DND-41 (cell line): ENCODE results near the gene FAIM.

Experiments used
- ATAC-seq: fragments of 200-7000 bp; cut with Tn5 transposase; 3 replicates; pipeline ENCODE4 v1.9.1; 2021; ENCODE audit warnings: low read depth; ENCODE audit not compliant: insufficient read depth
- DNase-seq: peaks from one replicate; pipeline ENCODE4 v3.0.0-alpha.2; 2020
- H2AFZ ChIP-seq: 2 replicates; pipeline ENCODE4 v1.6.0; 2012; ENCODE audit warnings: low read depth, low read length
- H3K27ac ChIP-seq: 2 replicates; pipeline ENCODE4 v1.5.1; 2012; ENCODE audit warnings: low read length, inconsistent platforms
- H3K27me3 ChIP-seq: fragments of 200-600 bp; sonication (generic); 2 replicates; pipeline ENCODE4 v1.6.0; 2012; ENCODE audit warnings: low read length, mild to moderate bottlenecking, inconsistent platforms; ENCODE audit not compliant: insufficient read depth, poor library complexity
- H3K36me3 ChIP-seq: 2 replicates; pipeline ENCODE4 v1.5.1; 2012; ENCODE audit warnings: low read length, inconsistent platforms; ENCODE audit not compliant: insufficient read depth
- H3K4me1 ChIP-seq: 2 replicates; pipeline ENCODE4 v1.5.1; 2012; ENCODE audit warnings: mild to moderate bottlenecking, low read length; ENCODE audit not compliant: insufficient read depth
- H3K4me2 ChIP-seq: 2 replicates; pipeline ENCODE4 v1.6.0; 2012; ENCODE audit warnings: mild to moderate bottlenecking, moderate library complexity, low read length, inconsistent platforms; ENCODE audit not compliant: insufficient read depth
- H3K4me3 ChIP-seq, 2 experiments: fragments of 200-600 bp in 1 of 2; shearing (Covaris generic) in 1 of 2; 2 replicates each; pipeline ENCODE4 v1.5.1; 2012 to 2016; ENCODE audit warnings: inconsistent platforms in 2 of 2, low read length in 2 of 2, mild to moderate bottlenecking in 2 of 2, low read depth in 1 of 2, moderate library complexity in 1 of 2
- H3K79me2 ChIP-seq: 2 replicates; pipeline ENCODE4 v1.6.0; 2012; ENCODE audit warnings: low read length, inconsistent platforms; ENCODE audit not compliant: insufficient read depth
- H3K9ac ChIP-seq: 2 replicates; pipeline ENCODE4 v1.6.0; 2012; ENCODE audit warnings: low read depth, mild to moderate bottlenecking, inconsistent platforms, low read length, moderate library complexity
- H3K9me3 ChIP-seq: 2 replicates; pipeline ENCODE4 v1.5.1; 2012; ENCODE audit warnings: low read length, moderate library complexity, mild to moderate bottlenecking, inconsistent platforms; ENCODE audit not compliant: insufficient read depth, severe bottlenecking
- H4K20me1 ChIP-seq: 2 replicates; pipeline ENCODE4 v1.6.0; 2012; ENCODE audit warnings: low read length; ENCODE audit not compliant: insufficient read depth
- EZH2 ChIP-seq: IDR thresholded peaks from 3 replicates; pipeline ENCODE4 v1.6.1; 2012; ENCODE audit warnings: borderline replicate concordance, low read depth, mild to moderate bottlenecking, moderate library complexity, low read length, inconsistent platforms; ENCODE audit not compliant: severe bottlenecking
- TF ChIP-seq, protein P1 (sequence below): IDR thresholded peaks from 2 replicates; pipeline ENCODE4 v1.5.1; 2012; ENCODE audit warnings: borderline replicate concordance, low read length, moderate library complexity, mild to moderate bottlenecking; ENCODE audit not compliant: poor library complexity, severe bottlenecking; ENCODE audit errors: extremely low read depth

The FAIM gene

DNA sequence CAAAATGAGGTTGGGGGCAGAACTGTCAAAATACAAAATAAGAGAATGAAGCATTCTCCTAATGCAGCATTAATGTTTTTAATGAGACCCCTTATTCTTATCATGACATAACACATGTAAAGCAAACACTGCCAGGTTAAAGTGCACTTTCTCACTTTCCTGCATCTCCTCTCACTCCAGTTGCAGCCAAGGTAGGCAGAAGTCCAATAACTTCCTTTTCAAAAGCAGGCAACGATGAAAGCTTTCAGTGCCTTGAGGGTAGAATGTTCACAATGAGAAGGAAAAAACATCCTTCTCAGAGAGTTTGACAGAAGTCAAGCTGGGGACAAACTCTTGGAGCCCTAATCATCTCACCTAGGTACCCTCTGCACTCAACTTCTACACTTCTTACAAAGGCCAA, 59.5 kb downstream of the FAIM start:
- Histone ChIP-seq H3K9ac (no peak overlapping the region), H3K27me3 (no peaks in the 10 kb centered on the region), H3K79me2 (no peaks in the 10 kb centered on the region), H2AFZ (no peak overlapping the region), H3K4me3 (no peak overlapping the region), H3K27ac (no peak overlapping the region), H3K4me2 (no peak overlapping the region), H3K36me3 (peaks cover 34% of the 10 kb centered on the region), H3K4me1 (no peaks in the 10 kb centered on the region), H3K9me3 (no peaks in the 10 kb centered on the region), H4K20me1 (no peaks in the 10 kb centered on the region)
- DNase-seq (no peak), ATAC-seq (no peak)
- TF ChIP-seq EZH2: no peak
- TF ChIP-seq, protein P1, sequence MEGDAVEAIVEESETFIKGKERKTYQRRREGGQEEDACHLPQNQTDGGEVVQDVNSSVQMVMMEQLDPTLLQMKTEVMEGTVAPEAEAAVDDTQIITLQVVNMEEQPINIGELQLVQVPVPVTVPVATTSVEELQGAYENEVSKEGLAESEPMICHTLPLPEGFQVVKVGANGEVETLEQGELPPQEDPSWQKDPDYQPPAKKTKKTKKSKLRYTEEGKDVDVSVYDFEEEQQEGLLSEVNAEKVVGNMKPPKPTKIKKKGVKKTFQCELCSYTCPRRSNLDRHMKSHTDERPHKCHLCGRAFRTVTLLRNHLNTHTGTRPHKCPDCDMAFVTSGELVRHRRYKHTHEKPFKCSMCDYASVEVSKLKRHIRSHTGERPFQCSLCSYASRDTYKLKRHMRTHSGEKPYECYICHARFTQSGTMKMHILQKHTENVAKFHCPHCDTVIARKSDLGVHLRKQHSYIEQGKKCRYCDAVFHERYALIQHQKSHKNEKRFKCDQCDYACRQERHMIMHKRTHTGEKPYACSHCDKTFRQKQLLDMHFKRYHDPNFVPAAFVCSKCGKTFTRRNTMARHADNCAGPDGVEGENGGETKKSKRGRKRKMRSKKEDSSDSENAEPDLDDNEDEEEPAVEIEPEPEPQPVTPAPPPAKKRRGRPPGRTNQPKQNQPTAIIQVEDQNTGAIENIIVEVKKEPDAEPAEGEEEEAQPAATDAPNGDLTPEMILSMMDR: no peak

DNA sequence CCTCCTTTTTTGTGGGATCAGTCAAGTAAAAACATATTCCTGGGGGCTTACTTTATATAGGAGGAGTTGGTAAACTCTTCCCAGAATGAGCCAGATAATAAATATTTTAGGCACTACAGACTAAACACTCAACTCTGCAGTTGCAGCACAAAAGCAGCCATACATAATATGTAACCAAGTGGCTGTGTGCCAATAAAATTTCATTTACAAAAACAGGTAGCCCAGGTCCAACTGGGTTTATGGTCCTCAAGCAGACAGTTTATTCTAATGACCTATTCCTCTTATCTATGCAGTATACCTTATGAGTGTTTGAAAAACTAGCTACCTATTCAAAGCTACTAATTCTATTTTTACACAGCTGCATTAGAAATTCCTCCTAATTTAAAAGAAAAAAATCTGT, 61.8 kb downstream of the FAIM start:
- no peak for DNase-seq

DNA sequence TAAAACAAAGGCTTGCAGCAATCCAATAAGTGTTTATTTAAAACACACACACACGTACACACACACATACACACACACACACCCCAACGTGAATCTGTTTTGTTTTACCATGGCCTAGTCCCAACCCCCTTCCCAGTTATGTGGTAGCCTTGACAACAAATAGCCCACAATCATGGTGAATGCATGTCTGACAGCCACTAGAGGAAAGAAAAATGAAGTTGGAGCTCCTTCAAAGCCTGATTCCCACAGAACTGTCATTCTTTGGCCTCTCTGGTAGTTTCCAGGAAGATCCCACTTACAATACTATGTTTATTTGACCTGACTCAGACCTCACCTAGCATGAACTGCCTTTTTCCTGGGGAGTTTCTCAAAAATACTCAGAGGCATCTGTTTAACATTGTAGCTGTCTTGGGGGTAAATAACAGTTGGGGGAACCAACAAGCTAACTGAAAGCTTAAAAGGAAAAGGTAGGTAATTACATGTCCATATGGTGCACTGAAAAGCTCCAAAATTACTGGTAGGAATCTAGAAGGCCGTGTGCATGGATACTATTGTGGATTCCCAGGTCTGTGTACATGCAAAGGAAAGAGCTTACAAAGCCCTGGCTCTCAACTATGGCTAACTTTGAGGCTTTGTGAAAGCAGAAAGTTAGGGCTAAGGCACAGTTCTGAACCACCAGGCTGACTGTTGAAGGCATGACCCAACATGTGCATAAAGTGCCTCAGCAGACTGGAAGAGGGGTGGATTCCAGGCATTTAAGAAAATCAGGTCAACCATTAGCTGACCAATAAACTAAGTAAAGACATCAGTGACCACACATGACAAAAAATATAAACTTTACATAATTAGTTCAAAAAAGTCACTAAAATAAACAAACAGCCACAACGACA, 65.3 kb downstream of the FAIM start:
- no peak overlapping the region for H3K4me2 ChIP-seq
- H3K4me3 ChIP-seq: no peak overlapping the region
- DNase-seq: no peak
- H3K9ac ChIP-seq: no peak overlapping the region
- peaks cover 23% of the 10 kb centered on the region for H3K9me3 ChIP-seq
- no peak overlapping the region for H3K27ac ChIP-seq
- H2AFZ ChIP-seq: no peak overlapping the region
- H4K20me1 ChIP-seq: no peaks in the 10 kb centered on the region
- no peaks in the 10 kb centered on the region for H3K79me2 ChIP-seq
- peaks cover 38% of the 10 kb centered on the region for H3K36me3 ChIP-seq
- H3K27me3 ChIP-seq: no peaks in the 10 kb centered on the region
- no peak for ATAC-seq
- no peak for TF ChIP-seq EZH2
- TF ChIP-seq, protein P1: no peak
- no peaks in the 10 kb centered on the region for H3K4me1 ChIP-seq

More for the DNA sequence above, 61.8 kb downstream of the FAIM start:
- Histone ChIP-seq H3K9me3 (peaks cover 7% of the 10 kb centered on the region), H2AFZ (no peak overlapping the region), H3K27me3 (no peaks in the 10 kb centered on the region), H3K27ac (no peak overlapping the region), H3K9ac (no peak overlapping the region), H4K20me1 (no peaks in the 10 kb centered on the region), H3K4me3 (no peak overlapping the region), H3K79me2 (no peaks in the 10 kb centered on the region), H3K36me3 (peaks cover 25% of the 10 kb centered on the region), H3K4me1 (no peaks in the 10 kb centered on the region), H3K4me2 (no peak overlapping the region)
- TF ChIP-seq, protein P1: no peak
- TF ChIP-seq EZH2: no peak
- no peak for ATAC-seq
